Measurements from ENCODE around the gene DCBLD2. TPM values are rescaled to one million over a fixed set of nuclear protein-coding genes. Genes with fewer than 3 reads are reported as not detected.

DCBLD2 gene
- total and polyA plus RNA-seq, 4 experiments from 2014 or later: 0.52 to 2.5 (median 1.4) TPM

- Mint-ChIP-seq H3K27ac (no peak overlapping the region), H3K9me3 (no peaks in the 10 kb centered on the region), H3K4me1 (peaks cover 0 to 3% (median 0%) of the 10 kb centered on the region in 4 donors), H3K4me3 (no peak overlapping the region), H3K27me3 (peaks cover 6 to 8% of the 10 kb centered on the region in 2 donors), H3K36me3 (no peaks in the 10 kb centered on the region)
- DNase-seq: no peak
- Histone ChIP-seq H3K4me1 (ENCODE audit: insufficient read depth, low read length) (no peaks in the 10 kb centered on the region), H3K36me3 (ENCODE audit: insufficient read depth, low read length) (no peaks in the 10 kb centered on the region), H3K27me3 (ENCODE audit: insufficient read depth, low read length) (no peaks in the 10 kb centered on the region), H3K9me3 (ENCODE audit: control insufficient read depth in 1 of 2, low read length in 2 of 2) (no peaks in the 10 kb centered on the region), H3K4me3 (ENCODE audit: low read length in 2 of 2) (no peak overlapping the region), H3K27ac (ENCODE audit: low read depth, low read length) (no peak overlapping the region)
- intact Hi-C loops (cut with micrococcal nuclease): no loop called here
- ChIA-PET CTCF (ENCODE audit: partially characterized antibody) (no interaction called here), POLR2A (ENCODE audit: partially characterized antibody) (no interaction called here)
These were observed 105.2 kb downstream of the DCBLD2 start for GRCh38 chr3:98796334-98796733.

- no peaks in the 10 kb centered on the region for H3K36me3 ChIP-seq (ENCODE audit: insufficient read depth, low read length)
- Mint-ChIP-seq H3K36me3 (no peaks in the 10 kb centered on the region), H3K27me3 (peaks cover 10 to 11% of the 10 kb centered on the region in 2 donors), H3K4me1 (no peaks in the 10 kb centered on the region), H3K4me3 (no peak overlapping the region), H3K9me3 (no peaks in the 10 kb centered on the region), H3K27ac (no peak overlapping the region)
- H3K27ac ChIP-seq (ENCODE audit: low read depth, low read length): no peak overlapping the region
- H3K27me3 ChIP-seq (ENCODE audit: insufficient read depth, low read length): no peaks in the 10 kb centered on the region
- no peaks in the 10 kb centered on the region for H3K9me3 ChIP-seq (ENCODE audit: control insufficient read depth in 1 of 2, low read length in 2 of 2)
- no peaks in the 10 kb centered on the region for H3K4me1 ChIP-seq (ENCODE audit: insufficient read depth, low read length)
- H3K4me3 ChIP-seq (ENCODE audit: low read length in 2 of 2): no peak overlapping the region
- intact Hi-C loops (cut with micrococcal nuclease): no loop called here
- CTCF ChIA-PET (ENCODE audit: partially characterized antibody): interaction anchor here (2.0 kb wide), 1 partner anchor 21 kb away, joined by 6 read pairs; no protein-coding TSS in a partner anchor
- POLR2A ChIA-PET (ENCODE audit: partially characterized antibody): no interaction called here
- DNase-seq: no peak
These were observed 107.5 kb downstream of the DCBLD2 start for GRCh38 chr3:98793971-98794370.

GRCh38 chr3:98791341-98792325 is 109.9 kb downstream of the DCBLD2 start:
- Mint-ChIP-seq H3K4me3 (no peak overlapping the region), H3K27ac (no peak overlapping the region), H3K4me1 (peaks cover 0 to 1% (median 0%) of the 10 kb centered on the region in 4 donors), H3K27me3 (peaks cover 10 to 11% of the 10 kb centered on the region in 2 donors), H3K9me3 (no peaks in the 10 kb centered on the region), H3K36me3 (no peaks in the 10 kb centered on the region)
- no peaks in the 10 kb centered on the region for H3K27me3 ChIP-seq (ENCODE audit: insufficient read depth, low read length)
- H3K4me3 ChIP-seq (ENCODE audit: low read length in 2 of 2): no peak overlapping the region
- intact Hi-C loops (cut with micrococcal nuclease): no loop called here
- ChIA-PET POLR2A (ENCODE audit: partially characterized antibody) (no interaction called here), CTCF (ENCODE audit: partially characterized antibody) (no interaction called here)
- H3K4me1 ChIP-seq (ENCODE audit: insufficient read depth, low read length): no peaks in the 10 kb centered on the region
- no peaks in the 10 kb centered on the region for H3K36me3 ChIP-seq (ENCODE audit: insufficient read depth, low read length)
- H3K27ac ChIP-seq (ENCODE audit: low read depth, low read length): no peak overlapping the region
- no peak for DNase-seq
- H3K9me3 ChIP-seq (ENCODE audit: control insufficient read depth in 1 of 2, low read length in 2 of 2): no peaks in the 10 kb centered on the region

GRCh38 chr3:98788651-98789050 is 112.8 kb downstream of the DCBLD2 start:
- H3K4me1 Mint-ChIP-seq: peaks cover 0 to 1% (median 0%) of the 10 kb centered on the region in 4 donors
- no peaks in the 10 kb centered on the region for H3K9me3 ChIP-seq (ENCODE audit: control insufficient read depth in 1 of 2, low read length in 2 of 2)
- peaks cover 11 to 17% of the 10 kb centered on the region in 2 donors for H3K27me3 Mint-ChIP-seq
- ChIA-PET CTCF (ENCODE audit: partially characterized antibody) (no interaction called here), POLR2A (ENCODE audit: partially characterized antibody) (no interaction called here)
- H3K27ac ChIP-seq (ENCODE audit: low read depth, low read length): no peak overlapping the region
- no peak overlapping the region for H3K4me3 Mint-ChIP-seq
- no peaks in the 10 kb centered on the region for H3K36me3 ChIP-seq (ENCODE audit: insufficient read depth, low read length)
- H3K36me3 Mint-ChIP-seq: no peaks in the 10 kb centered on the region
- no peak overlapping the region for H3K27ac Mint-ChIP-seq
- H3K9me3 Mint-ChIP-seq: no peaks in the 10 kb centered on the region
- DNase-seq: no peak
- H3K27me3 ChIP-seq (ENCODE audit: insufficient read depth, low read length): peaks cover 3% of the 10 kb centered on the region
- H3K4me3 ChIP-seq (ENCODE audit: low read length in 2 of 2): no peak overlapping the region
- intact Hi-C loops (cut with micrococcal nuclease): no loop called here
- no peaks in the 10 kb centered on the region for H3K4me1 ChIP-seq (ENCODE audit: insufficient read depth, low read length)

GRCh38 chr3:98787181-98787580 is 114.3 kb downstream of the DCBLD2 start:
- Mint-ChIP-seq H3K36me3 (no peaks in the 10 kb centered on the region), H3K27me3 (peaks cover 10 to 16% of the 10 kb centered on the region in 2 donors), H3K4me3 (no peak overlapping the region), H3K9me3 (no peaks in the 10 kb centered on the region), H3K4me1 (peaks cover 0 to 1% (median 0%) of the 10 kb centered on the region in 4 donors), H3K27ac (no peak overlapping the region)
- ChIA-PET CTCF (ENCODE audit: partially characterized antibody) (no interaction called here), POLR2A (ENCODE audit: partially characterized antibody) (no interaction called here)
- H3K27me3 ChIP-seq (ENCODE audit: insufficient read depth, low read length): peaks cover 3% of the 10 kb centered on the region
- no peak overlapping the region for H3K27ac ChIP-seq (ENCODE audit: low read depth, low read length)
- H3K4me1 ChIP-seq (ENCODE audit: insufficient read depth, low read length): no peaks in the 10 kb centered on the region
- intact Hi-C loops (cut with micrococcal nuclease): no loop called here
- no peaks in the 10 kb centered on the region for H3K36me3 ChIP-seq (ENCODE audit: insufficient read depth, low read length)
- DNase-seq: no peak
- no peak overlapping the region for H3K4me3 ChIP-seq (ENCODE audit: low read length in 2 of 2)
- no peaks in the 10 kb centered on the region for H3K9me3 ChIP-seq (ENCODE audit: control insufficient read depth in 1 of 2, low read length in 2 of 2)

- H3K36me3 Mint-ChIP-seq: no peaks in the 10 kb centered on the region
- POLR2A ChIA-PET (ENCODE audit: partially characterized antibody): no interaction called here
- Histone ChIP-seq H3K27me3 (ENCODE audit: insufficient read depth, low read length) (peaks cover 3% of the 10 kb centered on the region), H3K4me3 (ENCODE audit: low read length in 2 of 2) (no peak overlapping the region), H3K9me3 (ENCODE audit: control insufficient read depth in 1 of 2, low read length in 2 of 2) (no peaks in the 10 kb centered on the region), H3K4me1 (ENCODE audit: insufficient read depth, low read length) (no peaks in the 10 kb centered on the region), H3K27ac (ENCODE audit: low read depth, low read length) (no peak overlapping the region), H3K36me3 (ENCODE audit: insufficient read depth, low read length) (no peaks in the 10 kb centered on the region)
- H3K27ac Mint-ChIP-seq: no peak overlapping the region
- H3K9me3 Mint-ChIP-seq: no peaks in the 10 kb centered on the region
- H3K27me3 Mint-ChIP-seq: peaks cover 5 to 12% of the 10 kb centered on the region in 2 donors
- CTCF ChIA-PET (ENCODE audit: partially characterized antibody): no interaction called here
- intact Hi-C loops (cut with micrococcal nuclease): no loop called here
- no peak for DNase-seq
- H3K4me1 Mint-ChIP-seq: peaks cover 0 to 1% (median 0%) of the 10 kb centered on the region in 4 donors
- H3K4me3 Mint-ChIP-seq: no peak overlapping the region
These were observed 115.0 kb downstream of the DCBLD2 start for GRCh38 chr3:98786364-98787006.
